Activated gamma-delta T cell treated with Interleukin-2 at 50 U/mL for 16 hours (primary cell): ENCODE data around the gene STYK1.
"Not testable (repeated sequence)": the region's sequence is repeated elsewhere in the genome, so short reads cannot be mapped to it uniquely, and the experiment has no call there.

ENCODE experiments used
- DNase-seq: peaks from one replicate; pipeline ENCODE4 v3.0.0-alpha.2; 2020

STYK1 gene

GRCh38 chr12:10688042-10688441 lies 14.2 kb upstream of the STYK1 start:
- DNase-seq: no peak

GRCh38 chr12:10672231-10672868 lies 1.5 kb downstream of the STYK1 start:
- DNase-seq: peak; percentile 42

DNA sequence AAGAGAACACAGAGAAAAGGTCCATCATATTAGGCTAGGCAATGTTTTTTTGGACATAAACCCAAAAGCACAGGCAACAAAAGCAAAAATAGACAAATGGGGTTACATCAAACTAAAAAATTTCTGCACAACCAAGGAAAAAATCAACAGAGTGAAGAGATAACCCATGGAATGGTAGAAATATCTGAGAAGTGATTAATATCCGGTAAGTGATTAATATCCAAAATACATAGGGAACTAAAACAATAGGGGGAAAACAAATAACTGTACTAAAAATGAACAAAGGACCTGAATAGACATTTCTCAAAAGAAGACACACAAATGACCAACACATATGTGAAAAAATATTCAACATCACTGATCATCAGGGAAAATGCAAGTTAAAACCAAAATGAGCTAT lies 4.3 kb downstream of the STYK1 start:
- no peak for DNase-seq

GRCh38 chr12:10668526-10668925 lies 5.3 kb downstream of the STYK1 start:
- no peak for DNase-seq

DNA sequence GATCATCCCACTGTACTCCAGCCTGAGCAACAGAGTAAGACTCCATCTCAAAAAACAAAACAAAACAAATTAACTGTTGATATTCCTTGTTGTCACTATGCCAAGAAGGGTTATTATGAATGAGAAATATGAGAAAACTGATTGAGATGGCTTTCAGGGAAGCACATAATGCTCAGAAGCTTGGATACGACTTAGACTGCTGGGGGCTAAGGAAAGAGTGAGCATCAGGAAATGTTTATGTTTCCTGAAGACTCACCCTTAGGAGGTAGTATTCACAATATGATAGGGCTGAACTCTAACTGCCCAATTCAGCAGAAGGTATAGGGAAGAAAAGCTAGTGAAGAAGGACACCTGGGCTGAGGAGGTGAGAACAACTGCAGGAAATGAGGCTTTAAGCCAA lies 6.3 kb downstream of the STYK1 start:
- no peak for DNase-seq

DNA sequence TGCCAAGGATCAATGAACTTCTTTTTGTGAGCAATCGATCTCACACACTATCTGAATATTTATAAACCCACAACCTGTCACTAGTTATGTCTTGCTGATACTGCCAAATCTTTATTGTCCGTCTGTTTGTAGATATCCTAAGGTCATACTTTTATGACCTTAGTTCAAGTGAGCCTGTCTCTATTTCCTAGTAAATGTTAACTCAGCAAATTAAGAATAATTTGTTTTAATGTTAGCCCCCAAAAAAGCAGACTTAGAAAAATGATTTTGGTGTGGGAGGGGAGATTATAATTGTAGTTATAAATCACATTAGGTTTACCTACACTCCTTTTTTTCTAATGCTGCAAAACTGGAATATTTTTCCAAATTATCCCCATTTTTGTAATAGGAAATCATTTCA lies 9.4 kb downstream of the STYK1 start:
- DNase-seq: no peak

DNA sequence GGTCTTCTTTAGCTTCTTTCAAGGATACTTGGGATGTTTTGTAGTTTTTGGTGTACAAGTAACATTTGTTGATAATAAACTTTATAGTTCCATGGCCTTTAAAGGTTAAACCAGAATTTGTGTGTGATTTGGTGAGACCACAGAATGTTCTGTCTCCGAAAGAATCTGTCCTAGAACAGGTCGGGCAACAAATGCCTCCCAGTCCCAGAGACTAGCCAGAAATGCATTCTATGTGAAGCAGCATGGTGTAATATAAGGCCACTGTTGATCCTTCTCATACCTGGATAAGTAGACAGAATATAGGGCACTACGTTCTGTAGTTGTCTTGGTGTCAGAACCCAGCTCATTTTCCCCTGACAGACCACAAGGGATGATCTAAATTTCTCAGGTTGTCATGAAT lies 10.0 kb downstream of the STYK1 start:
- no peak for DNase-seq

- DNase-seq: no peak
Measured at GRCh38 chr12:10661338-10661737, 12.5 kb downstream of the STYK1 start.

GRCh38 chr12:10654003-10654402 lies 19.8 kb downstream of the STYK1 start:
- DNase-seq: no peak

DNA sequence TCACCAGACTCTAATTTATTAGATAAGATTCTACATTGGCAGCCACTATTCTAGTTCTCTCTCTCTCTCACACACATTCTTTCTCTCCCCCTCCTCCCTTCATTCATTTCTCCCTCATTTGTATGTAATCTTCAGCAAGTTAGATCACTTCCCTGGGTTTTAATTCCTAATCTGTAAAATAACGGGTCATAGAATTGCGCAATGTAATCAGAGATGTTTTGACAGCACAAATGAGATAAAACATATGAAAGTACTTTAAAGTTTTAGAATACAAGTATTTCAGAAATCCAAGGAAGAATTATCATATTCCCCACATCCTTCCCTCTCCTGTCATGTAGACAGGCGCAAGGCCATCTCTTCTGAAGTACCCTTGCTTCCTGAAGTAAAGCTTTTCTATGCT lies 21.7 kb downstream of the STYK1 start:
- DNase-seq: no peak

- DNase-seq: not testable (repeated sequence)
Measured at GRCh38 chr12:10646576-10646975, 27.3 kb downstream of the STYK1 start.

- DNase-seq: no peak
Measured at GRCh38 chr12:10645910-10646309, 27.9 kb downstream of the STYK1 start.

DNA sequence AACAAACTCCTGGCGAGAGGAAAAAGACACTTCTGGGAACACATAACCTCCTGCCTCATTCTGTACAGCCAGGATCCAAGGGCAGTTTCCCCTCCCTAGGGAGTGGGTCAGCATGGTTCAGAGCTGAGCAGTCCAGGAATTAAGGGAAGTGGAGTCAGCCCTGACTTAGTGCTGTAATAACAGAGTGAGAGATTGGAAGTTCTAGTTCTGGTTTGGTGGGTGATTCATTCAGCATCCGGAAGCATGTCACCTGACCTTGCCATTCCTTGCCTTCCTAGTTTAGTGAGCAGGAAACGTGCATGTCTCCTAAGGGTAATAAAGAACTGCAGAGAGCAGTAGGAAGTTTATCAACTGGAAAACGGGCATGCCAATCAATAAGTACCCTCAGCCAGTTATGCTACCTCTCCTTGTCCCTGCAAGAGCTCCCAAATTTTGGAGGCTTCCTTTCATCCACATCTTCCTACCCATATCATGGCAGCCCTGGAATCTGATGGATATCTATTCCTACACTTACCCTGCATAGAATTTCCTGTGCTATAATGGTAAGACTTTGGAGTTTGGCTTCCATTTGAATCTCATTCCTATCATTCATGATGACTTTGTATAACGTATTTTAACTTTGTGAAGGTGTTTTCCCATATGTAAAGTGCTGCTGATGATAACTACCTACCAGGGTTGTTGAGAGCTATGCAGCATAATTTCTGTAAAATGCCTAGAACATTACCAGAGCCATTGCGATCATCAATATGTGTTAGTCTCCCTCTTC lies 31.9 kb downstream of the STYK1 start:
- no peak for DNase-seq

GRCh38 chr12:10638728-10639127 lies 35.1 kb downstream of the STYK1 start:
- no peak for DNase-seq

DNA sequence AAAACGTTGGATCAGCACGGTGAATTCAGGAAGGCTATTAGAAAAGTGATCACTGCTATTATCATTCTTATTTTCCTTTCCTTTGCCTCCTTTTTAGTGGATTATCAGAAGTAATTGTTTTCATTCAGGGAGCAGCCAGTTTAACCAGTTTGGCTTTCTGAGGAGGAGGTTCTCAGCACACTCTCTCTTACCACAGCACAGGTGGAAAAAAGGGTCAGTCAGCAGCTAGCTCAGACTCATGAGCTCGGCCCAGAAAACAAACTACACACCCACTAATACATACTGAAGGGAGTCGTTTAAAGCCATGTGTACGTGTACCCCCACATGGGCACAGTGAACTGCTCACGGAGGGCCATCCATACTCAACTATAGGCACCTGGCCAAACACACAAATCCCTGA lies 37.2 kb downstream of the STYK1 start:
- no peak for DNase-seq

DNA sequence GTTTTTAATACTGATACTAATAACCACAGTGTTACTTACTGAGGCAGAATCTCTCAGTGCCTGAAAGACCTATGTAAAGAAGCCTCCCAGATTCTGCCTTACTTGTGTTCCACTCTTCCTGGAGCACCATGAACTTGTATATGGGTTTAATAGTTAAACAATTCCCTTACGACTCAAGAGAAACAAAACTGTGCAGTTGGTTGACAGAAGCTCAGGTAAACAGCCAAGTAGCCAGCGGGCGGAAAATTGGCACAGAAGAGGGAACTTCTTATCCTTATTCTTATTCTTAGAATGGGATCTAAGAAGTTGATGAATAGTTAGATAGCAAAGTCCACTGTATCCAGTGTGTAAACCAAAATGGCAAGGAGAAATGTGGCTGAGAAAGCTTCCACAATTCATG lies 37.7 kb downstream of the STYK1 start:
- DNase-seq: no peak

DNA sequence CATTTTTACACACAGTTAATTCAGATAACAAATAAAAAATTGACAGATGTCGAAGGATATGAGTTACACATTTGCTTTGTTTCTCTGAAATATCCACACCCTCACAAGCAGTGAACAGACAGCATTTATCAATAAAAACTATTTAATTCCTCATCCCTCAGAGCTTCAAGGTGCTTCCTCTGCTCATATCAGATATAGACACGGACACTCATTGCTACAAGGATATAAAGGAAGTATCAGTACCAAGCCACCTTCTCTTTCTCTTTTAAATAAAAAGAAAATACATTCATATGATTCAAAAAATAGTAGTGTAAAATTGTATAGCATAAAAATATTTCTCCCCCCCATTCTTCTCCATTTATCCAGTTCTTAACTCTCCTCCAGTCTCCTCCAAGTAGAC lies 38.5 kb downstream of the STYK1 start:
- no peak for DNase-seq

- no peak for DNase-seq
Measured at GRCh38 chr12:10634427-10634826, 39.4 kb downstream of the STYK1 start.

GRCh38 chr12:10633541-10633940 lies 40.3 kb downstream of the STYK1 start:
- no peak for DNase-seq

- DNase-seq: no peak
Measured at GRCh38 chr12:10632226-10632625, 41.6 kb downstream of the STYK1 start.

DNA sequence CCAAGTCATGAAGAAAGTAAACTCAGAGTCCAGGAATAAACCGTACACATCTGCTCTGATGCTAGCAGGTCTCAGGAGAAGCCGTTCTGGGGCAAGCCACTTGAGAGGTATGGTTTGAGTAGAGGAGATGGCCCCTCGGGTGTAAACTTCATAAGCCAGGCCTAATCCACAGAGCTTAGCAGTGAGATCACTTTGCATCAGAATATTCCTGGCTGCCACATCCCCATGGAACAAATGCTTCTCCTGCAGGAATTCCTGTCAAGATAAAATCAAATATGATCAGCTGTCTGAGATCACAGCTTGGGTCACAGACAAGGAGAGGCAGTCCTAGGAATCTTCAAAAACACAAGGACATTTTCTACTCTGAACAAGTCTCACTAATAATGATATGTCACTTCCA lies 49.2 kb downstream of the STYK1 start:
- no peak for DNase-seq

DNA sequence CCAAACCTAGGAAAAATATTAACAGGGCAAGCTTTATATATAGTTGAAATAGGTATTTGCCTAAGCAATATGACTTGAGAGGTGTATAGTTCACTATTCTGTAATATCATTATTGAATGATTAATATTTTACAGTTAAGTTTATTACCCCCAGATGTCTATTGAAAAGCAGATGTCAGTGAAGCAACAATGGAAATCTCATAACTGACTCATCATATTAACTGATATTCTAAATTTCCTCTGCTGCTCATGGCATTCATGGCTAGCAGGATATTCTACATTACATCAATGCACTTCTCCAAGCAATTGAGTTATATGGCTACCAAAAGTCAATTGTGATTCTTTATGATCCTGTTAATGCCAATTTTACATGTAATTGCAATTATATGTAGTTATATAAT lies 50.7 kb downstream of the STYK1 start:
- no peak for DNase-seq

- DNase-seq: no peak
Measured at GRCh38 chr12:10621278-10621677, 52.6 kb downstream of the STYK1 start.

DNA sequence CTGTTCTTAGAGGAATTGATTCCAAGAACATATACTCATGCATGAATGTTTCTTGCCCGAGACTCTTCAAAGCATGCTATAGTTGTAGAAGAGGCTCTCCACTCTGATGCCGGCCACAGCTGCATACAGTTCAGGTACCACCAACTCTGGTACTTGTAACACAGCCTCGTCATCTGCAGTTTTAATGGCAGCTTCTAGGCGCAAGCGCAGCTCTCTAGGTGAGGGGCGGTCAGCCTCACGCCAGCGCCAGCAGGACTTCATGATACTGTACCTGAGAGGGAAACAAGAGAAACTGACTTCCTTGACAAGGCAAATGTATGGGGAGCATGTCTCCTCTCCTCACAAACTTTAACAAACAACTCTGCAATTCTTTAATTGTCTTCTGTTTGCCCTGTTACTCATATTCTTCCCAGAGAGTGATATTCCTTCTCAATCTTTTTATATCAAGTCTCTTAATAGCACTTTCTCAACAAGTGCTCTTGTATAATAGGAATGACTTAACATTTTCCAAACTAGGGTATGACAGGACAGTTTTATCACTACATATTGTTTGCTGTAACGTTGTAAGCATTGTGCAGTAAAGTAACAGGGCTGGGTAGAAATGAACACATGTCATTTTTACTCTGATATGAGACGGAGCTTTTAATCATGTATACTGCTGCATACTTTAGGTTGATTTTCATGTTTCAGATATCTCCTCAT lies 53.6 kb downstream of the STYK1 start:
- DNase-seq: no peak
